Type B pancreatic cell (in vitro differentiated cells): ENCODE data around the gene UNC5CL. TPM values are rescaled to one million over a fixed set of nuclear protein-coding genes. Genes with fewer than 3 reads are reported as not detected.
"Not testable (repeated sequence)": the region's sequence is repeated elsewhere in the genome, so short reads cannot be mapped to it uniquely, and the experiment has no call there.

Experiments used
- DNase-seq: peaks from one replicate; pipeline ENCODE4 v3.0.0; 2021; ENCODE audit warnings: mixed read lengths; ENCODE audit not compliant: unreplicated experiment; ENCODE audit errors: extremely low spot score
- H3K27ac Mint-ChIP-seq: 2 replicates; pipeline ENCODE4 v1.8.0; 2021; ENCODE audit warnings: mild to moderate bottlenecking, mixed read lengths
- H3K27me3 Mint-ChIP-seq: 2 replicates; pipeline ENCODE4 v1.8.0; 2021; ENCODE audit warnings: mixed read lengths
- H3K36me3 Mint-ChIP-seq: 2 replicates; pipeline ENCODE4 v1.8.0; 2021; ENCODE audit warnings: mixed read lengths
- H3K4me1 Mint-ChIP-seq: one replicate; pipeline ENCODE4 v1.8.0; 2021; ENCODE audit warnings: mixed read lengths; ENCODE audit not compliant: unreplicated experiment
- H3K4me3 Mint-ChIP-seq: 2 replicates; pipeline ENCODE4 v1.8.0; 2021; ENCODE audit warnings: mild to moderate bottlenecking, mixed read lengths
- H3K9me3 Mint-ChIP-seq: 2 replicates; pipeline ENCODE4 v1.8.0; 2021; ENCODE audit warnings: mixed read lengths
- CTCF ChIP-seq: fragments of 200-600 bp; sonication (generic); conservative IDR thresholded peaks from 2 replicates; pipeline ENCODE4 v1.5.0; 2021; ENCODE audit warnings: antibody characterized with exemption, mild to moderate bottlenecking
- total RNA-seq: library from RNA; stranded (reverse); gene quantifications from 2 replicates; pipeline ENCODE4 v1.2.1, GENCODE V29; 2021; ENCODE audit warnings: low replicate concordance

UNC5CL gene
- total RNA-seq, 1 donor from 2014 or later: 5.1 TPM

GRCh38 chr6:41021832-41022231 lies 17.2 kb downstream of the UNC5CL start:
- Mint-ChIP-seq H3K36me3 (peaks cover 22% of the 10 kb centered on the region), H3K4me3 (no peak overlapping the region), H3K27ac (peak overlapping the region; percentile 73), H3K4me1 (peaks cover 35% of the 10 kb centered on the region), H3K9me3 (no peaks in the 10 kb centered on the region), H3K27me3 (no peaks in the 10 kb centered on the region)
- DNase-seq: no peak
- no peak for TF ChIP-seq CTCF

GRCh38 chr6:41017663-41018062 lies 21.4 kb downstream of the UNC5CL start:
- TF ChIP-seq CTCF: no peak
- Mint-ChIP-seq H3K36me3 (peaks cover 17% of the 10 kb centered on the region), H3K27me3 (no peaks in the 10 kb centered on the region), H3K27ac (no peak overlapping the region), H3K4me3 (no peak overlapping the region), H3K4me1 (peaks cover 21% of the 10 kb centered on the region), H3K9me3 (no peaks in the 10 kb centered on the region)
- DNase-seq: no peak

GRCh38 chr6:41015860-41016259 lies 23.2 kb downstream of the UNC5CL start:
- H3K27ac Mint-ChIP-seq, H3K4me3 Mint-ChIP-seq, H3K27me3 Mint-ChIP-seq, H3K9me3 Mint-ChIP-seq, DNase-seq: not testable (repeated sequence)
- Mint-ChIP-seq H3K36me3 (peaks cover 17% of the 10 kb centered on the region), H3K4me1 (peaks cover 11% of the 10 kb centered on the region)

GRCh38 chr6:41014780-41015179 lies 24.2 kb downstream of the UNC5CL start:
- no peaks in the 10 kb centered on the region for H3K27me3 Mint-ChIP-seq
- TF ChIP-seq CTCF: no peak
- H3K36me3 Mint-ChIP-seq: peaks cover 11% of the 10 kb centered on the region
- H3K4me1 Mint-ChIP-seq: peaks cover 11% of the 10 kb centered on the region
- H3K9me3 Mint-ChIP-seq: no peaks in the 10 kb centered on the region
- no peak overlapping the region for H3K4me3 Mint-ChIP-seq
- H3K27ac Mint-ChIP-seq: no peak overlapping the region
- no peak for DNase-seq

- Mint-ChIP-seq H3K9me3 (no peaks in the 10 kb centered on the region), H3K4me1 (peaks cover 11% of the 10 kb centered on the region)
- no peak for TF ChIP-seq CTCF
Observed at GRCh38 chr6:41013466-41014153, 25.4 kb downstream of the UNC5CL start.

GRCh38 chr6:41011673-41012072 lies 27.3 kb downstream of the UNC5CL start:
- Mint-ChIP-seq H3K27ac (no peak overlapping the region), H3K36me3 (peaks cover 3% of the 10 kb centered on the region), H3K4me3 (no peak overlapping the region), H3K9me3 (no peaks in the 10 kb centered on the region), H3K27me3 (no peaks in the 10 kb centered on the region), H3K4me1 (peaks cover 4% of the 10 kb centered on the region)
- TF ChIP-seq CTCF: no peak
- DNase-seq: no peak

More at GRCh38 chr6:41013466-41014153, 25.4 kb downstream of the UNC5CL start:
- Mint-ChIP-seq H3K36me3 (peaks cover 9% of the 10 kb centered on the region), H3K27ac (no peak overlapping the region), H3K27me3 (no peaks in the 10 kb centered on the region), H3K4me3 (no peak overlapping the region)
- no peak for DNase-seq
